MCF 10A (cell line): Measurements from ENCODE around the gene IRAK4. TPM values are rescaled to one million over a fixed set of nuclear protein-coding genes. Genes with fewer than 3 reads are reported as not detected.
A peak's percentile ranks its signal among the peaks of the same experiment; 100 is the strongest.

ENCODE experiments used
- BruUV-seq: library from RNA; stranded (reverse); fragments of 400-500 nt; replicated peaks from 2 replicates; lab custom pipeline; 2021; lab: Mats Ljungman, UMichigan
- CTCF ChIA-PET: fragments of 300-600 bp; sonication (Branson Sonifier 250); formaldehyde crosslinking; extraction: SDS; loops from one replicate; lab custom pipeline; 2021; ENCODE audit warnings: antibody characterized with exemption, inconsistent platforms; lab: Yijun Ruan, JAX
- POLR2A ChIA-PET: fragments of 300-600, 350-650 bp; sonication (Branson Sonifier 250); formaldehyde crosslinking; extraction: SDS; loops from one replicate; lab custom pipeline; 2020; ENCODE audit warnings: antibody characterized with exemption, inconsistent platforms; lab: Yijun Ruan, JAX
- DNase-seq: peaks from one replicate; pipeline ENCODE4 v3.0.0-alpha.2; 2018; ENCODE audit not compliant: unreplicated experiment
- H3K27ac Mint-ChIP-seq: one replicate; pipeline ENCODE4 v1.8.0; 2022; ENCODE audit warnings: mild to moderate bottlenecking, low read depth, mixed read lengths; ENCODE audit not compliant: unreplicated experiment
- H3K27me3 Mint-ChIP-seq: one replicate; pipeline ENCODE4 v1.8.0; 2022; ENCODE audit warnings: mixed read lengths; ENCODE audit not compliant: insufficient read depth, unreplicated experiment
- H3K36me3 Mint-ChIP-seq: one replicate; pipeline ENCODE4 v1.8.0; 2022; ENCODE audit warnings: mild to moderate bottlenecking, moderate library complexity, mixed read lengths; ENCODE audit not compliant: insufficient read depth, unreplicated experiment
- H3K4me1 Mint-ChIP-seq: one replicate; pipeline ENCODE4 v1.8.0; 2022; ENCODE audit warnings: mixed read lengths; ENCODE audit not compliant: insufficient read depth, unreplicated experiment
- H3K4me3 Mint-ChIP-seq: one replicate; pipeline ENCODE4 v1.8.0; 2022; ENCODE audit warnings: mild to moderate bottlenecking, moderate library complexity, mixed read lengths; ENCODE audit not compliant: unreplicated experiment
- H3K9me3 Mint-ChIP-seq: one replicate; pipeline ENCODE4 v1.8.0; 2022; ENCODE audit warnings: mixed read lengths; ENCODE audit not compliant: unreplicated experiment
- CTCF ChIP-seq: fragments of 200-600 bp; IDR thresholded peaks from one replicate; pipeline ENCODE4 v1.8.0; 2022; ENCODE audit warnings: antibody characterized with exemption, mild to moderate bottlenecking; ENCODE audit not compliant: unreplicated experiment
- intact Hi-C: fragments of 100-400 bp; cut with micrococcal nuclease; formaldehyde crosslinking; loops from 2 replicates; pipeline ENCODE4 v1.14.1; 2022
- total RNA-seq: library from RNA; stranded (reverse); gene quantifications from 2 replicates; pipeline ENCODE4 v1.2.3, GENCODE V29; 2022

IRAK4 gene
- total RNA-seq, 1 experiment from 2014 or later = 10.1 TPM

GRCh38 chr12:43797561-43798217, 38.9 kb downstream of the IRAK4 start:
- TF ChIP-seq CTCF = no peak
- ChIA-PET POLR2A (interaction anchor here (0.7 to 1.9 kb wide), 3 partner anchors 7 to 38 kb away, joined by 3 to 5 read pairs (median 3); partner anchors contain the start of genes TMEM117 and TWF1), CTCF (interaction anchor here (2.2 kb wide), 1 partner anchor 85 kb away, joined by 6 read pairs; no protein-coding TSS in a partner anchor)
- BruUV-seq = no TSS peak
- DNase-seq = no peak
- H3K27ac Mint-ChIP-seq = no peak overlapping the region
- H3K4me3 Mint-ChIP-seq = no peak overlapping the region
- H3K4me1 Mint-ChIP-seq = no peaks in the 10 kb centered on the region
- intact Hi-C loops = no loop called here
- H3K9me3 Mint-ChIP-seq = no peaks in the 10 kb centered on the region
- H3K36me3 Mint-ChIP-seq = peaks cover 59% of the 10 kb centered on the region
- H3K27me3 Mint-ChIP-seq = no peaks in the 10 kb centered on the region

- Mint-ChIP-seq H3K4me3 (peak overlapping the region; percentile 86), H3K36me3 (peaks cover 33% of the 10 kb centered on the region), H3K9me3 (no peaks in the 10 kb centered on the region), H3K4me1 (peaks cover 7% of the 10 kb centered on the region), H3K27me3 (no peaks in the 10 kb centered on the region), H3K27ac (peak overlapping the region; percentile 98)
- intact Hi-C loops = loop anchor here (1.0 to 2.0 kb wide), 2 partner anchors 47 to 77 kb away; partner anchors contain the start of genes IRAK4 and PUS7L
- ChIA-PET CTCF (interaction anchor here (0.6 to 5.2 kb wide), 12 partner anchors 13 to 1352 kb away, joined by 3 to 45 read pairs (median 4); no protein-coding TSS in a partner anchor), POLR2A (interaction anchor here (0.6 to 8.8 kb wide), 34 partner anchors 8 to 1480 kb away, joined by 3 to 152 read pairs (median 4); partner anchors contain the start of genes IRAK4, PPHLN1, PUS7L and TMEM117)
- TF ChIP-seq CTCF = no peak
- DNase-seq = peak; percentile 24
- TSS peak; percentile 38 for BruUV-seq
Measured at GRCh38 chr12:43805149-43805859, 46.6 kb downstream of the IRAK4 start.

- Mint-ChIP-seq H3K4me1 (peaks cover 7% of the 10 kb centered on the region), H3K27me3 (no peaks in the 10 kb centered on the region), H3K4me3 (peak within 1 kb of the TSS; percentile 86), H3K27ac (peak within 1 kb of the TSS; percentile 98), H3K36me3 (peaks cover 26% of the 10 kb centered on the region), H3K9me3 (no peaks in the 10 kb centered on the region)
- TF ChIP-seq CTCF = peak; percentile 28
- intact Hi-C loops = loop anchor here (1.0 to 2.0 kb wide), 3 partner anchors 30 to 76 kb away; partner anchors contain the start of genes IRAK4, PUS7L and TMEM117
- no TSS peak for BruUV-seq
- ChIA-PET CTCF (interaction anchor here (0.7 to 5.2 kb wide), 12 partner anchors 11 to 79 kb away, joined by 3 to 45 read pairs (median 3); no protein-coding TSS in a partner anchor), POLR2A (interaction anchor here (0.8 to 8.8 kb wide), 35 partner anchors 9 to 1481 kb away, joined by 3 to 152 read pairs (median 4); partner anchors contain the start of genes IRAK4, PPHLN1, PUS7L and TMEM117)
- DNase-seq = peak; percentile 75
Measured at GRCh38 chr12:43805860-43806736, 47.3 kb downstream of the IRAK4 start, which contains the start of gene TWF1. Gene TWF1, minus strand, starts transcription at chr12:43806317. Its CDS starts 72 bp downstream, at chr12:43806245.
